Left cardiac atrium (tissue), 4 donors: Measurements from ENCODE around the gene C1orf210. TPM values are rescaled to one million over a fixed set of nuclear protein-coding genes. Genes with fewer than 3 reads are reported as not detected.

ENCODE experiments used
- ATAC-seq, 2 donors: fragments of 200-7000 bp; cut with Tn5 transposase; one replicate each; pipeline ENCODE4 v1.9.1; 2020; ENCODE audit warnings: mild to moderate bottlenecking in 2 of 2, moderate library complexity in 2 of 2
- DNase-seq: peaks from one replicate; pipeline ENCODE4 v3.0.0-alpha.2; 2020
- intact Hi-C, 2 donors: fragments of 100-400 bp; cut with DNase I; formaldehyde crosslinking; loops; one replicate each; pipeline versions ENCODE4 v1.14.1 to v1.15.1; 2022 to 2023
- total RNA-seq, 2 donors: library from RNA; stranded (reverse); fragmentation: NEBNext Ultra II Directional; extraction: Animal tissue kit (Norgen Biotek cat#: 25700); gene quantifications; one replicate each; pipeline ENCODE4 v1.2.1, GENCODE V29; 2021
- donor health status: DM: no; HTN: yes; CAD: no.
- donor health status: DM: no; HTN: yes; CAD: no; lungs with severe emphysema.
- donor health status: DM: yes; HTN: yes; CAD: no.
- donor health status: Dilated cardiomyopathy.

C1orf210 gene
- total RNA-seq, 2 donors from 2014 or later, result not detected

GRCh38 chr1:43265431-43265830, 19.9 kb downstream of the C1orf210 start:
- DNase-seq (no peak), ATAC-seq (no peak)
- intact Hi-C loops, result no loop called here

DNA sequence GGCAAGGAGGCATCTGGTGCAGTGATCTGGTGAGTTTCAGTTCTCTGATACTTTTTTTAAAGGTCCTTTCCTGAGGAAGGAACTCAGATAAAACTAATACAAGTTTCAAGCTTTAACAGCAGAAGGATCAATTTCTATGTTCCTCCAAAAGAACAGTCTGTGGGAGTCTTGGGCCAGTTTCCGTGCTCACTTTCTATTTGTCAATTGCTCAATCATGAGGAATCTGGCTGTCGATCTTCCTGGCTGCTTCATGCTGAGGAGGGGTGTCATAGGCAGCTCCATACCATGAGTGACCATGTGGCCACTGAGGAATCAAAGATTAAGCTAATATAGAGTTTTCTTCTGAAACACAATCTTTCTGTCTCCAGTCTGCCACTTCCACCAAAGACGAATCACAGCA, 27.0 kb downstream of the C1orf210 start:
- intact Hi-C loops, result no loop called here
- ATAC-seq (no peak), DNase-seq (no peak)

DNA sequence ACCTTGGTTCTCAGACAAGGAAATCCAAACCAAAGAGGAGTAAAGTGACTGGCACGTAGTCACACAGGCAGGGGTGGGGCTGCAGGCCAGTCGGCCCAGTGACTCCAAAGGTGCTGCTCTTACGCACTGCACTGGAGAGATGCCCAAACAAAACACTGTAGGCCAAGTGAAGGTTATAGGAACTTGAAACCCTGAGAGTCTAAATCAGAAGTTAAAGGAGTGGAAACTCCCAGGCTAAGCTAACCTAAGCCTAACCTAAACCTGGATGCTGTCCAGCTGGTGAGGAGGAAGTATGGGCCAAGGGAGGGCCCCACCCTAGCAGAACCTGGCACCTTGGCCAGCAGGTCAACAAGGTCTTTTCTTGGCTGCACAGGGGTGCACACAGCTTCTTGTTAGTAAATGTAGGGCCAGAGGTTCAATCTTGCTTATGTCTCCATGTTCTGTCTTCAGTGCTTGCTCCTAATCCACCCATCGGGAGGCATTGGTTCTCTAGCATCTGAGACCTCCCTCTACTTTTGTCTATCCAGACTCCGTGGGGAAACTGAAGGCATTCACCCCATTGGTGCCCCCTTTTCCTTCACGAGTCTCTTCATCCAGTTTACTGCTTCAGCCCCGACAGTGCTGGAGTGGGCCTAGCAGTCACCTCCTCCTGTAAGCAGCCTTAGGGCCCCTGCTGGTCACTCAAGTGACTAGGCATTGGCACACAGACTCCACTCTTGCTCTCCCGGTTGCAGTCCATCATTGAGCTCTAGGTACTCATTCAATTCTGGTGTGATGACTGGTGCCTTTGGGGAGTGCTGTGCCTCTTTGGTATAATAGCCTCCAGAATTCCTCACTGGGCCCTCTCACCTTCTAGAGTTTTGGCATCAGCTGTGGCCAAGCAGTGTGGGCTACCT, 28.5 kb downstream of the C1orf210 start:
- DNase-seq (no peak), ATAC-seq (peak; percentile 12 to 80)
- intact Hi-C loops, result no loop called here

- ATAC-seq (peak; percentile 63 to 83), DNase-seq (no peak)
- intact Hi-C loops, result no loop called here
Observed at GRCh38 chr1:43255438-43256210, 29.8 kb downstream of the C1orf210 start.

GRCh38 chr1:43253876-43254275, 31.5 kb downstream of the C1orf210 start:
- ATAC-seq, result no peak
- intact Hi-C loops, result no loop called here

DNA sequence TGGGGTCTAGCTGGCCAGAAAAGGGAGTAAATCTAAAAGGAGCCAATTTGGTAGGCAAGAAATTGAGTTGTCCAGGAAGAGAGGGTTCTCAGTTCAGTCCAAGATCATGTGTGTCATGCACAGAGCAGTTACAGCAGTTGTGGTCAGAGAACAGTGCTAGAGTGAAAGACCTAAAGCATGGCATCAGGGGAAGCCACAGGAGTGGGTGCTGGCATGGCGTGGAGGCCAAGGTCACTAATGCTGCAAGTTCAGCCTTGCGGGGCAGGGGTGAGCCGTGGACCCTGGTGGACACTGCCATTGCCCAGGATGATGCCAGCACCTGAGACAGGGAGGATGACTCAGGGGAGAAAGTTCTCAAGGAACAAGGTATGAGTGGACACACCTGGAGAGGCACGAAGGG, 32.2 kb downstream of the C1orf210 start:
- ATAC-seq (no peak), DNase-seq (no peak)
- intact Hi-C loops, result no loop called here

More at GRCh38 chr1:43253876-43254275, 31.5 kb downstream of the C1orf210 start:
- DNase-seq, result no peak

DNA sequence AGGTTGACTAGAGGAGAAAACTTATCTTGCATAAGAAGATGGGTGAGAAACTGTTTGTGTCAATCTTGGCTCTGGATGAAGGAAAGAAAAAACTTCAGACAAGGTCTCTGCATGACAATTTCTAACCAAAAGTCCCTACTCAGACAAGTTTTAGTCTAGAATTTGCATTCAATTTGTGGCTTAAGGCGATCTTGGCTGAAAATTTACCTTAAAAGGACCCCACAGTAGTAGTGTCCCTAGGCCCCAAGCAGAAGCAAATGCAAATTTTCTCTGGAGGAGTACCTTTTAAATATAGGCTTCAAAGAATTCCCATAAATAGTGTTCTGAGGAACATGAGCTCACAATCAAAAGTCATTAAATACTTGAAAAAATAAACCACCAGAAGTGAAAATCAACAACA, 33.2 kb downstream of the C1orf210 start:
- DNase-seq (no peak), ATAC-seq (no peak)
- intact Hi-C loops, result no loop called here

GRCh38 chr1:43251024-43251423, 34.4 kb downstream of the C1orf210 start:
- ATAC-seq, result no peak
- intact Hi-C loops, result no loop called here
- DNase-seq, result no peak

- DNase-seq (no peak), ATAC-seq (peak in 1 of 2 donors; percentile 57)
- intact Hi-C loops, result no loop called here
Observed at GRCh38 chr1:43250351-43250761, 35.0 kb downstream of the C1orf210 start.

- no peak for DNase-seq
- ATAC-seq, result no peak
- intact Hi-C loops, result no loop called here
Observed at GRCh38 chr1:43247256-43247921, 38.0 kb downstream of the C1orf210 start.

DNA sequence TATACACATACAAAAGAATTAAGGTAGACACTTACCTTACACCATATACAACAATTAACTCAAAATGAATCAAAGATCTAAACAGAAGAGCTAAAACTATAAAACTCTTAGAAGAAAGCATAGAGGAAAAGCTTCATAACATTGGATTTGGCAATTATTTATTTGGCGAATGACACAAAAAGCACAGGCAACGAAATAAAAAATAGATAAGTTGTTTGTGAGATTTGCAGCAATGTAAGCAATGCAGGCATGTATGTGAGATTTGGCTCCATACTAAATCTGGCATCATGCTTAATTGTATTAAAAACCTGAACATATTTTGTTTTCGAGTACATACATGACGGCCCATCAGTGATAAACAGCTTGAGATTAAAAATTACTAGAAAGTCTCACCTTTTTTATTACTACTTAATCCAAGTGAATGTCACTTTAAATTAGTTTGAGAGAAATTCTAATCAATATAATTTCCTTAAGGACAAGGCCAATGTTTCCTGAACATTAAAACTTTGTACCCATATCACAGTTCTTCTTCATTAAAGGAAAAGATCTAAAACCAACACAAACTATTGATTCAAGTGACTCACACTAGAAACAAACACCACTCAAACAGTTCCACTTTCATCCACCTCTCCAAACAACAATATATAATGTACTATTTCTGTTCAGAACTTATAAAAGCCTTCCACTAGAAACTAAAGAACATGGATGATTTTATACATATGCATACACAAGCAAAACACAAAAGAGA, 38.7 kb downstream of the C1orf210 start:
- DNase-seq (no peak), ATAC-seq (no peak)
- intact Hi-C loops, result no loop called here

DNA sequence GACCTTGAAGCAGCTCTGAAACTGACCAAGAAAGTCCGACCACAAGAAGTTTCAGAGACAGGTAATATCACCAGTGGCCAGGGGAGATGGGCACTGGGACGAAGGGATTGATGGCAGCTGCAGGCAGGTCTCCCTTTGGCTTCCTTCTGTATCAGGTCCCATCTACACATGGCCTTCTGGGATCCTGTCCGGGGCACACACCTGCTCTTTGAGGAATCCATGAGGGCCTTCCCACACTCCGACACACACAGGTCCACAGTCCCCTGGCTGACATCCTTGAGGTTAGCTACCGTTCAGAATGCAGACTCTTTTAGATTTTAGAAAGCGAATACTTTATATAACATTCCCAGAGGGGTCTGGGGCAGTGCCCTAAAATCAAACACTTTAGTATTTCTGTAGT, 42.1 kb downstream of the C1orf210 start:
- no peak for ATAC-seq

GRCh38 chr1:43241413-43241836, 44.0 kb downstream of the C1orf210 start:
- ATAC-seq, result peak in 1 of 2 donors; percentile 10
- DNase-seq, result no peak
- intact Hi-C loops, result no loop called here

More for the DNA sequence above, 42.1 kb downstream of the C1orf210 start:
- DNase-seq, result no peak
- intact Hi-C loops, result no loop called here

GRCh38 chr1:43239484-43239883, 45.9 kb downstream of the C1orf210 start:
- DNase-seq, result no peak
- intact Hi-C loops, result loop anchor here (2.0 to 10.0 kb wide), 3 partner anchors 63 to 145 kb away; partner anchors contain the start of genes MED8 (in 1 of the 2), SZT2 (in 1 of the 2) and TIE1 (in 1 of the 2)
- no peak for ATAC-seq

DNA sequence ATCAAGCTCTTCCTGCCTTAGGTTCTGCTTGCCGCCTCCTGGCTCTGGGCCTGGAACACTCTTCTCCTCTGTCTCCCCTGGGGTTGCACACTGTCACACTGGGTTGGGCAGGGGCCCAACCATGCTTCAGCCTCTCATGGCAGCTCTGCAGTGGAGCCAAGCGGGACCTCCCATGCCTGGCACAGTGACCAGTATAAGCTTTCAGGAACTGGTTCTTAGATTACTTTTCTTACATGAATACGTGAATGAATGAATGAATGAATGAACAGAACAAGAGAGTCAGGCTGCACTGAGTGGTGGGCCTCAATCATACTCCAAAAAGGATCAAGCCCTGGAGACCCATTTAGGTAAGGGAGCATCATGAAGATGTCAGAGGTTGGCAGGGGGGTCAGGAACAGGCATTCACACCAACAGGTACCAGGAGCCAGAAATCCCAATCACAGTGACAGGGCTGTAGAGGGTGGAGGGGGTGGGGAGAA, 46.4 kb downstream of the C1orf210 start:
- ATAC-seq (peak; percentile 73 to 82), DNase-seq (peak; percentile 62)
- intact Hi-C loops, result loop anchor here (2.0 to 10.0 kb wide), 3 partner anchors 63 to 146 kb away; partner anchors contain the start of genes MED8 (in 1 of the 2), SZT2 (in 1 of the 2) and TIE1 (in 1 of the 2)

DNA sequence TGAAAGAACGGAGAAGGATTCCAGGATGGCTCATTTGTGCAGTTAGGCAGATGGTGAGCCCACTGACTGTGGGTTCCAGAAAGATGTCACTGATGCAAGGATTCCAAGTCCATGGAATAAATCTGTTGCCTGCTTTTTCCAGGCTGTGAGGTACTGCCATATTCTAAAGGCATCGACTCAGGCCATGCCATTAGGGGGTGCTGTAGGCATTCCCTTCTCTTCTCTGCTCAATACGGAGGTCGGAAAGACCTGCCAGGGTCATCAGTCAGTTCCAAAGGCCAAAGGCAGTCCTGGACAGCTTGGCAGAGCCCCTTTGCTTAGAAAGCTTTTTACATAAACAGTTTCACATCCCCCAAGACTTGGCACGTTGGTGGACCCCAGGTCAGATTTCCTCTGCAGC, 47.3 kb downstream of the C1orf210 start:
- intact Hi-C loops, result loop anchor here (2.0 to 10.0 kb wide), 3 partner anchors 64 to 147 kb away; partner anchors contain the start of genes MED8 (in 1 of the 2), SZT2 (in 1 of the 2) and TIE1 (in 1 of the 2)

DNA sequence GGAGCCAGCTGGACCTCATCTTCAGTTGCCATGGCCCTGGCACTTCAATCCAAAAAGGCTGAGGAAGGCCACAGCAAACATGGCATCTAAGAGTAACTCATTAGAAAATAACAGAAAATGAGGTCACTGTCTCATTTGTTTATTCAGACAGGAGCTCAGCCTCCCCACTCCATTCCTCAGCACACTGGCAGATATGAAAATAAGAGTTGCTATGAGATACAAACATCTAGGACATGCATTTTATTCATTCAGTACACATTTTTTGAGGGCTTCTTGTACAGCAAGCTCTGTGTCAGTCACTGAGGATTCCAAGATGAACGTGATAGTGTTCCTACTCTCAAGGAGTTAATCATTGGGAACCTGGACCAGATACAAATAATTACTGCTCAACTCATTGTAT, 48.3 kb downstream of the C1orf210 start:
- intact Hi-C loops, result loop anchor here (5.0 to 10.0 kb wide), 2 partner anchors 65 to 148 kb away; partner anchors contain the start of genes MED8 (in 1 of the 2), SZT2 (in 1 of the 2) and TIE1 (in 1 of the 2)
- DNase-seq, result no peak
- ATAC-seq, result no peak

More for the DNA sequence above, 47.3 kb downstream of the C1orf210 start:
- ATAC-seq (peak; percentile 81 to 84), DNase-seq (peak; percentile 78)
